ENCODE results near the gene APEH.

- TF ChIP-seq CEBPB (IDR thresholded peaks at IDR 0.05; ENCODE audit: borderline replicate concordance in 1 of 2, low read depth in 2 of 2, low read length in 2 of 2) (no peak), MLLT1 (IDR thresholded peaks at IDR 0.05) (no peak), TAF1 (IDR thresholded peaks at IDR 0.05; ENCODE audit: borderline replicate concordance, low read depth, low read length) (no peak), JUND (IDR thresholded peaks at IDR 0.05; ENCODE audit: low read depth, low read length) (no peak), USF2 (IDR thresholded peaks at IDR 0.05; ENCODE audit: borderline replicate concordance, low read depth, low read length) (no peak), ZSCAN29 (IDR thresholded peaks at IDR 0.05) (no peak), EP300 (IDR thresholded peaks at IDR 0.05; ENCODE audit: borderline replicate concordance in 1 of 2, control insufficient read depth in 1 of 2, low read depth in 2 of 2, low read length in 2 of 2) (no peak), DPF2 (IDR thresholded peaks at IDR 0.05) (no peak), ZNF24 (IDR thresholded peaks at IDR 0.05) (no peak), POLR2A (IDR thresholded peaks at IDR 0.05; ENCODE audit: low read depth, low read length) (no peak), BHLHE40 (IDR thresholded peaks at IDR 0.05; ENCODE audit: borderline replicate concordance in 1 of 2, low read depth in 2 of 2, low read length in 1 of 2) (no peak)
- TF ChIP-seq, protein P1, sequence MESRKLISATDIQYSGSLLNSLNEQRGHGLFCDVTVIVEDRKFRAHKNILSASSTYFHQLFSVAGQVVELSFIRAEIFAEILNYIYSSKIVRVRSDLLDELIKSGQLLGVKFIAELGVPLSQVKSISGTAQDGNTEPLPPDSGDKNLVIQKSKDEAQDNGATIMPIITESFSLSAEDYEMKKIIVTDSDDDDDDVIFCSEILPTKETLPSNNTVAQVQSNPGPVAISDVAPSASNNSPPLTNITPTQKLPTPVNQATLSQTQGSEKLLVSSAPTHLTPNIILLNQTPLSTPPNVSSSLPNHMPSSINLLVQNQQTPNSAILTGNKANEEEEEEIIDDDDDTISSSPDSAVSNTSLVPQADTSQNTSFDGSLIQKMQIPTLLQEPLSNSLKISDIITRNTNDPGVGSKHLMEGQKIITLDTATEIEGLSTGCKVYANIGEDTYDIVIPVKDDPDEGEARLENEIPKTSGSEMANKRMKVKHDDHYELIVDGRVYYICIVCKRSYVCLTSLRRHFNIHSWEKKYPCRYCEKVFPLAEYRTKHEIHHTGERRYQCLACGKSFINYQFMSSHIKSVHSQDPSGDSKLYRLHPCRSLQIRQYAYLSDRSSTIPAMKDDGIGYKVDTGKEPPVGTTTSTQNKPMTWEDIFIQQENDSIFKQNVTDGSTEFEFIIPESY (IDR thresholded peaks at IDR 0.05), result no peak
- TF ChIP-seq, protein P2, sequence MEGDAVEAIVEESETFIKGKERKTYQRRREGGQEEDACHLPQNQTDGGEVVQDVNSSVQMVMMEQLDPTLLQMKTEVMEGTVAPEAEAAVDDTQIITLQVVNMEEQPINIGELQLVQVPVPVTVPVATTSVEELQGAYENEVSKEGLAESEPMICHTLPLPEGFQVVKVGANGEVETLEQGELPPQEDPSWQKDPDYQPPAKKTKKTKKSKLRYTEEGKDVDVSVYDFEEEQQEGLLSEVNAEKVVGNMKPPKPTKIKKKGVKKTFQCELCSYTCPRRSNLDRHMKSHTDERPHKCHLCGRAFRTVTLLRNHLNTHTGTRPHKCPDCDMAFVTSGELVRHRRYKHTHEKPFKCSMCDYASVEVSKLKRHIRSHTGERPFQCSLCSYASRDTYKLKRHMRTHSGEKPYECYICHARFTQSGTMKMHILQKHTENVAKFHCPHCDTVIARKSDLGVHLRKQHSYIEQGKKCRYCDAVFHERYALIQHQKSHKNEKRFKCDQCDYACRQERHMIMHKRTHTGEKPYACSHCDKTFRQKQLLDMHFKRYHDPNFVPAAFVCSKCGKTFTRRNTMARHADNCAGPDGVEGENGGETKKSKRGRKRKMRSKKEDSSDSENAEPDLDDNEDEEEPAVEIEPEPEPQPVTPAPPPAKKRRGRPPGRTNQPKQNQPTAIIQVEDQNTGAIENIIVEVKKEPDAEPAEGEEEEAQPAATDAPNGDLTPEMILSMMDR (IDR thresholded peaks at IDR 0.05 in 2 of 3, conservative IDR thresholded peaks at IDR 0.05 in 1 of 3; ENCODE audit: control insufficient read depth in 2 of 3, extremely low read depth in 1 of 3, insufficient read depth in 1 of 3, low read depth in 3 of 3, low read length in 3 of 3), result no peak
- TF ChIP-seq, protein P3, sequence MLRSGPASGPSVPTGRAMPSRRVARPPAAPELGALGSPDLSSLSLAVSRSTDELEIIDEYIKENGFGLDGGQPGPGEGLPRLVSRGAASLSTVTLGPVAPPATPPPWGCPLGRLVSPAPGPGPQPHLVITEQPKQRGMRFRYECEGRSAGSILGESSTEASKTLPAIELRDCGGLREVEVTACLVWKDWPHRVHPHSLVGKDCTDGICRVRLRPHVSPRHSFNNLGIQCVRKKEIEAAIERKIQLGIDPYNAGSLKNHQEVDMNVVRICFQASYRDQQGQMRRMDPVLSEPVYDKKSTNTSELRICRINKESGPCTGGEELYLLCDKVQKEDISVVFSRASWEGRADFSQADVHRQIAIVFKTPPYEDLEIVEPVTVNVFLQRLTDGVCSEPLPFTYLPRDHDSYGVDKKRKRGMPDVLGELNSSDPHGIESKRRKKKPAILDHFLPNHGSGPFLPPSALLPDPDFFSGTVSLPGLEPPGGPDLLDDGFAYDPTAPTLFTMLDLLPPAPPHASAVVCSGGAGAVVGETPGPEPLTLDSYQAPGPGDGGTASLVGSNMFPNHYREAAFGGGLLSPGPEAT (IDR thresholded peaks at IDR 0.05; ENCODE audit: low read depth), result no peak
Measured at GRCh38 chr3:49630784-49631183, 43.4 kb upstream of the APEH start.

Data from GM12878 (cell line).